SHP77 (cell line): ENCODE data around the gene RNF207.

Source experiments
- DNase-seq, 2 experiments: peaks; one replicate each; lab custom pipeline; 2025; lab: John Stamatoyannopoulos, UW

RNF207 gene

DNA sequence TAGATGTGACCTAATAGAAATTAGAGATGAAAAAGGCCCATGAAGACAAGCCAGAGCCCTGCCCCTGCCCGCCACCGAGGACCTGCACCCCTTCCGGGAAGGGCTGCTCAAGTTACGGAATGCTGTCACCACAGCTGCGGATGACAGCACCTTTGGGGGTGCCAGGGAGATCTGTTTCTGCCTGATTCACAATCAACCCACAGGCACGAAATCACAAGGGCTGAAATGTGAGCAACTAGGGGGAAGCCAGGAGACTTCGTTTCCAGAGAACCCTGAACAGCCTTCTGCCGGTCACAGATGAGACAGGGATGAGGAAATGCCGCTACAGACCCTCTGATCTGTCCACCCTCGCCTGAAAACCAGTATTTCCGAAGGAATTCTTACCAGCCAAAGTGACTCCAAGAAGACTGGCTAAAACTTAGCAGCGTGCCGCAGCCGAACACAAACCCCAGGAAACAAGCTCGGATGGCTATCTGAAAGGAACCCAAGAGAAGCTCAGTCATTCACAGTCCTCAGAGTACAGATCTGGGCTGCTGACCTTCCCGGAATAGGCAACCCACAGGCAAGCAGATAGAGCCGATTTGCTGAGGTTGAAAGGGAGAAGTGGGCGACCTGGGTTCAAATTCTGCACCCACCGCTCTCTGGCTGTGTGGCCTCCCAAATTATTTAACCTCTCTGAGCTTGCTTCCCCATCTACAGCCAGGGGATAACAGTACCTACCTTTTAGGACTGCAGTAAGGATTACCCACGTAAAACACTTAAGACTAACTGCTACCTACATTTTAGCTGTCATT is 28.8 kb downstream of the RNF207 start:
- no peak for DNase-seq

DNA sequence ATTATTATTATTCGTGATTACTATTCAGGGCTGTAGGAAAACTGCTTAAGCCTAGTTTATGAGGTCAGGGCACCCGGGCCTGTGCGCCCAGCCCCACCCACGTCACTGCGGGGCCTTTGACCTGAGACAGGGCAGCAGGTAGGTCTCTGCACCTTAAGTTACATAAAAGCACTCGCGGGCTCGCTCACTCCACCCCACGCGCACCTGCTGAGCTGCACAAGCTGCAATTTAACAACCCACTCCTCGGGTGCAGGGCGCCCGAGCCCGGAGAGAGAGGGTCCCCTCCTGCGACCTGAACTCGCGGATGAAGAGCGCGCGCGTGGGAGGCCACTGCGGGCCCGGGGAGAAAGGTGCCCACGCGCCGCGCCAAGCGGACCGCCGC is 29.4 kb downstream of the RNF207 start:
- DNase-seq = no peak

DNA sequence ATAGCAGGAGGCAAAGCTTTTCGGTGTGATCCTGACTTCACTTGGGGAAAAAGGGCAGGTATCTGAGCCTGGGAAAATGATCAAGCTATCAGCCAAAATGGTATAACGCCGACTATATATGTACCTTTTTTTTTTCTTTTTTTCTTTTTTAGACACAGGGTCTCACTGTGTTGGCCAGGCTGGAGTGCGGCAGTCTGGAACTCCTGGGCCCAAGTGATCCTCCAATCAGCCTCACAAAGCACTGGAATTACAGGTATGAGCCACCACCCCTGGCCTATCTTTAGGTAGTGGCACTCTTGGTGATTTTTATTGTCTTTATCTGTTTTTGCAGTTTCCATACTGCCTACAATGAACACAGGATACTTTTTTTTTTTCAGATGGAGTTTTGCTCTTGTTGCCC is 31.2 kb downstream of the RNF207 start:
- DNase-seq = no peak

DNA sequence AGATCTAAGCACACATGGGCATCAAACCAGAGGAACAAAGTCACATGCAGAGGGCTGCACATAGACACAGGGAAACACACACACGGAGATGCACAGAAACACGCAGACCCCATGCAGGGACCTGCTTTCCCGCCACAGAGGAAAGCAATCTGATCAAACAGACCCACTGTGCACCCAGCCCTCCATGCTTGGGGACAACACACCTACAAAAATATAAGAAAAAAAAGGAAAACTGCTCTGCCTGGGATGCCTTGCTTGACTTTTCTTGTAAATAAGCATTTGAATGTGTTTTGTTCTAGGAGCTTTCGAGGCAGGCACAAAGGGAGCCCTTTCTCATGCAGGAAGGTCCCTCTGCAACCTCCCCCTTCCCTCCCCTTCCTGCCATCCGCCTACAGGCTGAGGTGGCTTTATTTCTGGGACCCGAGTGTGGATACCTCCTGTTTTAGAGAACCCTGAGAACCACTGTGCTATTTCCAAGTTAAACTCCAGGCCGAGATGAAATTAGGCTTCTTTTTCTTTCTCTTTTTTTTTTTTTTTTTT is 33.4 kb downstream of the RNF207 start:
- DNase-seq = no peak

DNA sequence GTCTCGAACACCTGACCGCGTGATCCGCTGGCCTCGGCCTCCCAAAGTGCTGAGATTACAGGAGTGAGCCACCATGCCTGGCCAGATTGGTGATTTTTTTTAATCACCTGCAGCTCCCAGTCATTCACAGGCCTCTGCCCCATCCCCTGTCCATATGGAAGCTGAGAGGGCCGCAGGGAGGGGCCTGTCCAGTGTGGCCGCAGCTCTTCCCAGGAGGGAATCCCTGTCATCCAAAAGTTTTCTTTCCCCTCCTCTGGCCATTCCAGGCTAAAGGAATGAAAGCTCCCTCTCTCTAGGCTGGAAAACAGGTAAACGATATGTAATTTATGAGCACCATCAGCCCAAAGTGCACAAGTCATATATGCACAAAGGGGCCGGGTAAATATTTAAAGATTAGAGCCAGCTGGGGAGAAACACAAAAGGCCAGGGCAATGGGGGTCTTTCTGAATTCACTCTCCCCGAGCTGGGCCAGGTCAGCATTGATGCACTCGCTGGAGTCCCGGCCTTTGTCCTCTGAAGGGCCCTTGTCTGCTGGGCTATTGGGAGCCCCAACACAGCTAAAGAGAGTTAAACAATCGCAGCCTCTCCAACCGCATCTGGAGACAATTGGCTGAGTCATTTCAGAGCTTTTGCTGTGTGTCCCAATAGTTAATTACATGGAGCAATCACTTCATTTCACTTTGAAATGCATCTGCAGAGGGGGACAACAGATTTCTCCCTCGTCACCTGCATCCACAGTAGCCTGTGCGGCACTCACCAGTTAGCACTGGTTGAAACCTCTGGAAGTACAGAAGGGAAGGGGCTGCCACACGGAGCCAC is 34.2 kb downstream of the RNF207 start:
- DNase-seq = peak; percentile 39 to 62

DNA sequence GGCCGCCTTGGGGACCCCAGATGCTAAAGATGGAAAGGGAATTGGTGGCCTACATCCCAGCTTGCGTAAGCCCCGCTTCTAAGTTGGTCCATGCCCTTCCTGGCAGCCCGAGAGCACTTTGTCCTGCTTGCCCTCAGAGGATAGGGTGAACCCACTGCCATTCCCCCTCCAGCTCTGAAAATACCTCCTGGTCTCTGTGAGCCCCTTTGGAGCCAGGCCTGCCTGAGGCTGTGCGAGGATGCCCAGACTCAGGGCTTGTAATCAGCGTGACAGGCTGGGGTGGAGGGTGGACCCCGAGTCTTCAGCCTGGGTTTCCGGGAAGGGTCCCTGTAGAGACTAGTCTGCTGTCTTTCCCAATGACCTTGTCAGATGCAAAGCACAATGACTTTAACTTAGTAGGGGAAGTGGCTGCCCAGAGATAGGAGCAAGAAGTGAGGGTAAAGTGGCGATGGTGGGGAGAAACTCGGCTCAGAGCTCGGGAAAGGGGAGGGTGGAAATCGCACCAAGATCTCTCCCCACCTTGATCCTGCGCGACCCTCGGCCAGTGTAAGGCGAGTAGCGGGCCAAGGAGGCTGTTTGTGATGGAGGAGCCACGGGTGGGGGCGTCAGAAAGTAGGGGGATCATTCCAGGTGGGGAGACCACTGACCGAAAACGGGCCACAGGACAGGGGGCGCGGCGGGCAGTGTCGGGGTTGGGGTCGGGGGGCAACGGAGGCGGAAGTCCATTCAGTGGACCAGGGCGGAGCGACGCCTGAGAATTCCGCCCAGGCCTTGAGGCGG is 35.4 kb downstream of the RNF207 start:
- no peak for DNase-seq

DNA sequence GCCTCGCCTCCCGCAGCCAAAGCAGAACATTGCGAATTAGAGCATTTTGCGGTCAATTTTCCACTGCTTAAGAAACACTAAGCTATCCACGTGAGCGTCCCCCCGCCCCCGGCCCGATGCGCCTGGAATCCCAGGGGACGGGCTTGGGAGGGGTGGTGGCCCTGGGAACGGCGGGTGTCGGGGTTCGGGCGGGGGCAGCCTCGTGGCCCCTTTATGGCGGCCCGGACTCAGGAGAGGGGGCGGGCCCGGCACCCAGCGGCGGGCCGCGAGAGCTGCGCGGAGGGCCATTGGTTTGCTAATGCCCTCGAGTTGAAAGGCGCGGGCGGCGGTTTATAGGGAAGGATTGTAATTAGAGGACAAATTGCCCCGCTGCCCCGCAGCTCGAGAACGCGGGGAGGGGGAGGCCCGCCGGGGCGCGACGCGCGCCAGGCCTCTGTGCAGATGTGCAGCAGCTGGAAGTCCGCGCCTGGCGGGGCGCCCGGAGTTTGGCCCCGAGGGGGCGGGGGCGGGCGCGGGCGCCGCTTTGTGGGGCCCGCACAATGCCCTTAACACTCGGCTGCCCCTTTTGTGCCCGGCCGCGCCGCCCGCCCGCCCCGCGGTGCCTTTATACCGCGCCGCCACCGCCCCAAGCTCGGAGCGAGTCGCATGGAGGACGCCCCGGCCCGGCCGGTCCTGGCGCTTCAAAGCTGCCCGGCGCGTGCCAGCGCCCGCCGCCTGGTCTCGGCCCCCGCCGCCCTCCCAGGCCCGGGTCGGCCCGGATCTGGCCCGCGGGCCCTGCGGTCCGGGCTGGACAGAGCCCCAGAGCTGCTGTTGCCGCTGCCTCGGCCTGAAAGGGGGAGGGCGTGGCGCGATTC is 36.2 kb downstream of the RNF207 start:
- DNase-seq = no peak

DNA sequence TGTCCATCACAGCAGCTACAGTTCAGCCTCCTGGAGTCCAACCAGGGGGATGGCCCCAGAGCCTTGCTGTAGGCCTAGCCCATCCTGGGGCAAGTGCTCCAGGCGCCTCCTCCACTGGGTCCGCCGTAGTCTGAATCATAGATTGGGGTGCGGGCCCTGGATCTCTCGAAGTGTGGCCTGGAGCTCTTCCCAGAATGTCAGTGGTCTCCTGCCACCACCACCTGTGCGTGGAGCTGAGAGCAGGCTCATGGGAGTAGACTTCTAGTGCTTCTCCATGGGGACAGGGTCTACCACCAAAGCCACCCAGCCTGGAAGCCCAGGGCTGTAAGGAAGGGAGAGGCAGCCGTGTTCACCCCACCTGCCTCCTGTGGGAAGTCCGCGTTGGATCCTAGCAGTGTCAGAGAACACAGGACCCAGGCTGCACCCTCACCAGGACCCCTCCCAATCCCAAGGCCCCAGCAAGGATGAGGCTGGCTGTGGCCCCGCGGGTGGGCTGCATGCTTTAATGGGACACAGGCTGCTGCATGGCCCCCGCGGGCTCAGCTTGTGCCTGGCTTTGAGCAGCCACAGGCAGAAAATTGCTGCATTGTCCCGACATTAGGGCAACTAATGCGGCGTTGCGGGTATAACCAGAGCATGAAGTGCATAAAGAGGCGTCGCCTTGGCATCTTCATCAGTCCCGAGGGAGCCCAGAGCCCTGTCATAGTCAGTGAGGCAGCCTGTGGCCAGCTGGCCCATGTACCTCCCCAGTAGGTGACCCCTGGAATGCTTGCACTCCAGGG is 37.3 kb downstream of the RNF207 start:
- DNase-seq = no peak

DNA sequence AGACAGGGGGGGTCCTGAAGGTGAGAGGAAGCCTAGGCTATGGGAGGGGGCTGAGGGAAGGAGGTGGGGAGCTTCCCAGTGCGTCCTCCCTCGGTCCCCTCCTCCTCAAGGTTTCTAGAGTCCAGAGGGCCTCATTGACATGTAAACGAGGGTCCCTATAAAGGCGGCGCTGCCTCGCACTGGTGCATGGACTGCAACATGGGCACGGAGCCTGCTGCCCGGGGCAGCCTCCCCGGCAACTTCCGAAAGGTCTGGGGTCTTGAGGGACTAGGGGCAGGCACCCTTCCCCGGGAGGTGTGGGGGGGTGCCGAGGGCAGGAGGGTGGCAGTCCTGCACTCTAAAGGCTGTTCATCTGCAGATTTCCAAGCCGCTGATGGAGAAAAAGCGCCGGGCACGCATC is 38.1 kb downstream of the RNF207 start, which contains the start of gene HES3:
HES3 (plus strand) TSS at position 187 of the 400 bp plus-strand sequence; CDS start at position 374, 187 bp downstream.
- DNase-seq = no peak

DNA sequence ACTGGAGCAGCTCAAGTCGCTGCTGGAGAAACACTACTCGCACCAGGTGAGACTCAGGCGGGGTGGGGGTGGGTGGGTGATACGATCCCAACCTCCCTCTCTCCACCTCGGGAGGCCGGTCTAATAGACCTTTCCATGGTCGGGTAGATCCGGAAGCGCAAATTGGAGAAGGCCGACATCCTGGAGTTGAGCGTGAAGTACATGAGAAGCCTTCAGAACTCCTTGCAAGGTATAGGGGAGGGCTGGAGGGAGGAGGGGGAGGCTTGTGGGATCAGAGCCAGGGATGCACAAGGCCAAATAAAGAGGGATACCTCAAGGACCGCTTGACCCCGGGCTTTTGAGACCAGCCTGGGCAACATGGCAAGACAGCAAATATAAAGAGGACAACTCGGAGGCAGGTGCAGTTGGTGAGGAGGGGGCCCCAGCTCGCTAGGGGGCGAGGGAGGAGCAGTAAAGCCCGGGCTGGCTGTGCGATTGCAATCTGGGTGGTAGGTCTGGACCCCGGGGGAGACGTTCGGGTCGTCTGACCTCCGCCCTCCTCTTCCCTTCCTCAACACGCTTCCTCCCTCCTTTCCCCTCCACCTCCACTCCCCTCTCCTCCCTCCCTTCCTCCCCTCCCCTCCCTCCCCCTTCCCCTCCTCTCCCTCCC is 38.6 kb downstream of the RNF207 start:
- DNase-seq = no peak

DNA sequence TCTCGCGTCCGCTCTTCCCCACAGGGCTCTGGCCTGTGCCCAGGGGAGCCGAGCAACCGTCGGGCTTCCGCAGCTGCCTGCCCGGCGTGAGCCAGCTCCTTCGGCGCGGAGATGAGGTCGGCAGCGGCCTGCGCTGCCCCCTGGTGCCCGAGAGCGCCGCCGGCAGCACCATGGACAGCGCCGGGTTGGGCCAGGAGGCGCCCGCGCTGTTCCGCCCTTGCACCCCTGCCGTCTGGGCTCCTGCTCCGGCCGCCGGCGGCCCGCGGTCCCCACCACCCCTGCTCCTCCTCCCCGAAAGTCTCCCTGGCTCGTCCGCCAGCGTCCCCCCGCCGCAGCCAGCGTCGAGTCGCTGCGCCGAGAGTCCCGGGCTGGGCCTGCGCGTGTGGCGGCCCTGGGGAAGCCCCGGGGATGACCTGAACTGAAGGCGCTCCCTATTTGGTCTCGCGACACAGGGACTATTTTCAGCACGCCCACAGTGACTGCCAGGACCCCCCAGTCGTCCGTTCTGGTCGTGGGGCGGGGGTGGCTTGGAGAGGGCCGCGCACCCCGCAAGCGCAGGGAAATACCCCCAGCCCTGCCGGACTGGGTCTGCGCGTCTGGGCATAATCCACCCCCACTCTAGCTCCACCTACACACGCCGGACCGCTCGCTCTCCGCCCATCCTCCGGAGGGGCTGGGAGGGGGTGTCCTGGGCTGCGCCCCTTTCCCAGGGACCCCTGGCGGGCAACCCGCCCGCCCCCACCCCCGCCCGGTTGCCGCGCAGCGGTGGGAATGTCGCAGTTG is 39.4 kb downstream of the RNF207 start:
- peak; percentile 77 to 88 for DNase-seq

DNA sequence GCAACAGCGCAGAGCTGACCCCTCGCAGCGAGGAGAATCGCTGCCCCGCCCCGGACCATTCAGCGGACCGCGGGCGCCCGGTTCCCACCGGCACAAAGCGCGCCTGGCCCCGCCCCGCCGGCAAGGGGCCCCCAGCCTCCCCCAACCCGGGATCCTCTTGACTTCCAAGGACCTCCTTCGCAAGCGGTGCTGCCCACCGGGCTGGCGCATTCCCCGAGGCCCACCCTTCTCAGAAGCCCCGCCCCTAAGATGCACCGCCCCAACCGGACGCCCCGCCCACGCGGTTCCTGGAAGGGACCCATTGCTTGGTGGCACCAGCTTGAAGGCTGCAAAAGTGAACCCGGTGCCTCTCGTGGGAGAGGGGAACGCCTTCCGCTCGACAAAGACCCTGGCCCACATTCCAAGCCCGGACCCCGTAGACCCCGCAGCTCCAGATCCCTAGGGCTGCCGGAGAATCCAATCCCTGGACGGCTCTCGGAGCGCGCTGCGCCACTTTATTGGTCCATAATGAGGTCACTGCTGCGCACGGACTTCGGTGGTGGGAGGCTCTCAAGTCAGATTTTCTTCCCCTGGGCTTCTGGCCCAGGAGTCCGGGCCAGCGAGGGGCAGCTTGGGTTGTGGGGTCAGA is 40.1 kb downstream of the RNF207 start:
- DNase-seq = peak; percentile 52 to 66

DNA sequence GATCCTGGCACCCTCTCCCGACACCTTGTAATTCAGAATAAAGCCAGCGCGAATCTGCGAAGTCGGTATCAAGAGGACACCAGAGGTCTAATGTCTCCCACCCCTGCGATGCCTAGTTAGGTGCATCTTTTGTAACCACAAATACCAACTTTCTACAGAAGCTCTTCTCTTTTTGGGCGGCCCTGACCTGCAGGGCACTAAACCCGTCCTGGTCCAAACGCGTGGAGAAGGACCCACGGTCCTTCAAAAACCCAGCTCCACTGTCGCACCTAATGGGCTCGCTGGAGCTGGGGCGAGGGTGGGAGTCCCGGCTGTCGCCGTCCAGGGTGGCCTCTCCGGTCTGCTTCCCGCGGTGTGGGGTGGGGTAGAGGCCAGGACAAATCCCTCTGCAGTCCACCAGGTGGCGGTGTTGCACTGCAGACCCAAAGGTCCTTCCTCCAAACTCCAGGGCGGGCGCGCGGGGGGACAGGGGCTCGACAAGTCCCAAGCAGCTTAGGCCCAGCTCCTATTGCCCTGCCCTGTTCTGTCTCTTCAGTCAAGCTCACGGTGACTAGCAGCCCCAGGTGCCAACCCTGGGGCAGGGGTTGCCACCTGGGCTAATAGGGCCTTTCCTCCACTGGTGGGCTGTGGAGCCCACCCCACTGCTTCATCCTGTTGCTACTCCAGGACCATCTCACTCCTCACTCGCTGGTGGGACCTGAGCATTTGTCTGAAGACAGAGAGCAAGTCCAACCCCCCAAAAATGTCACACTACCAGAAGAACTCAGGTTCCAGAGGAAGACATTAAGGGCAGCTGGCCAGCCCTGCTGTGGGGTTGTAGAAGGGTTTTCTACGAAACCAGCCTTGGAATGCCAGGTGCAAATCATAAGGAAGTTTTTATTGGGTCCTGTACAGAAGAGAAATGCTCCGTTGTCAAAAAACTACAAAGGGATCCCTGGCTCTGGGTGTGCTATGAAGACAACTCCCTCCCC is 40.9 kb downstream of the RNF207 start:
- DNase-seq = peak; percentile 77 to 82

DNA sequence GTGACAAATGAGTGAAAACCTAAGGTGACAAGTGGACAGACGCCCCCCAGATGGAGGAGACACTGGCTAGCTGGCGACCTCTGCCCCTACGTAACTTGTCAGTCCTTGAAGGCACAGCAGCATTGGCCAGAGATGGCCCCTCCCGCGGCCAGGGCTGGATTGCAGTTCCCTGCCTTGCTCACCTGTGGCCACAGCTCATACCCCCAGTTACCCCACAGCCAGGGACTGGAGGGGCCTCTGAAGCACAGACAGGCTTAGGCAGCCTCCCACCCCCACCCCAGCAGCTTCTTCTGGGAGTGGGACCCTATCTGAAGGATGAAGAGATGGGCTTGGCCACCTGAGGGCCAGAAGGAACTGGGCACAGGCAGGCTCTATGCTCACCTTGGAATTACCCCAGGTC is 41.7 kb downstream of the RNF207 start:
- no peak for DNase-seq

DNA sequence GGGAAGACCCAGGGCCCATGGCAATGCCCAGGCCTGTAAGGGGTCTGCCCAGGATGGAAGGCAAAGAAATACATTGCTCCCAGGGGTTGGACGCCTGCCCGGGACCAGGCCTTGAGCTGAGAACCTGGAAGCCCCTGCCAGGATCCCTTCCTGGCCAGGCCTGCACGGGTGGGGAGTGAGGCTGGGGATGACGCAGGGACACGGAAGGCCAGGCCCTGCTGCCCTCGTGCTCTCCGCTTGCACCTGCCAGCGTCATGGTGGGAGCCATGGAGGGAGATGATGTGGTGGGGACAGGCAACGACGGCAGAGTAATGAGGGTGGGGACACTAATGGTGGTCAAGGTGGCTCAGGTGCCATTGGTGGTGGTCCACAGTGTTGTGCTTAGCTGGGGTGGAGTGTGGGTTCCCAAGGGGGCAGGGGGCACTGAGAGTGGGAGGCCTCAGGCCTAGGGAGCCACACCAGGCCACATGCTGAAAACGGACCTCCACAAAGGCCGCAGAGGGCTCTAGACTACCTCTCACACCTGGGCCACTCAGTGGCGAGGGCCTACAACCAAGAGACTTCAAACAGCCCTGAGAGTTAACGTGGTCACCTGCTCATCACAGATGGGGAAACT is 42.4 kb downstream of the RNF207 start:
- DNase-seq = no peak

DNA sequence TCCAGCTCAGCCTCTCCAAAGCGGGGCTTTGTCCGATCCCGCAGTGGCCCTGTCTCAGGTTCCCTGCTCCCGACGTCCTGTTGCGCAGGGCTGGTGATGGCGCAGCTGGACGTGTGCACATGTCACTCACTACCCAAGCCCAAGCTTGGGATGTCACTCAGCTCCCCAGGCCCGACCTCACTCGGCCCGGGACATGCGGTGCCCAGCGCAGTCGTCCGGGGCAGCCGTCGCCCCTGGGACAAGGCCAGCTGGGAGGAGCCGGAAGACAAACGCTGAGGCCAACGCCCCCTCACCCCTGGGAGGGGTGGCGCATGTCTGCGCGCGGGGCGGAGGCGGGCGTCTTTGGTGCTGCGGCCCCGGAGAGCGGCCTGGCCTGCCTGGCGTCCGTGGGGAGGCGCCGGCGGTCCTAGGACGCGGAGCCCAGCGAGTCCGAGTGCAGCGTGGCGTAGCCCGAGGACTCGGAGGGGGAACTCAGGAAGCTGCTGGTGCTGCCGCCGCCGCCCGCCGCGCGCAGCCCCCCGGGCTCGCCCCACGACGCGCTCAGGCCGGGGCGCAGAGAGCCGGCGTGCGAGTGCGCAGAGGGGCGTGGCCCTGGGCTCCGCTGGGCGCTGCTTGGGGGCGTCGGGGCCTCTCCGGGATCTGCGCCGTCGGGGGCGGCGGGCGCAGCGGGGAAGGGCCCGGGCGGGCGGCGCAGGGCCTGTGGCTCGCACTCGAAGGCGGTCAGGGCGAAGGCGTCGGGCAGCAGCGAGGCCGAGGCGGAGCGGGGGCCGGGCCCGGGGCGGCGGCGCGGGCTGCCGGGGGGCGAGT is 43.2 kb downstream of the RNF207 start:
- DNase-seq = no peak
